Measurements from ENCODE around the gene POLR3K. TPM values are rescaled to one million over a fixed set of nuclear protein-coding genes. Genes with fewer than 3 reads are reported as not detected.

POLR3K gene
- 12.0 TPM for total RNA-seq
- long read RNA-seq, transcript POLR3K-201 (3 exons, 1,392 nt): major isoform, 19 of 19 reads
- long read RNA-seq, partial matches to known transcripts: 0 of 19 reads
- long read RNA-seq, other reads (novel, unspliced or antisense): 0 of 19 reads

GRCh38 chr16:53346-54236, at the start of gene POLR3K, which contains the start of gene SNRNP25:
POLR3K (minus strand) TSS chr16:53608; CDS start chr16:53586, 22 bp downstream.
SNRNP25 (plus strand) TSS chr16:53828; CDS start chr16:54017, 189 bp downstream.
- H3K4me1 ChIP-seq: peaks cover 10% of the 10 kb centered on the region
- no peaks in the 10 kb centered on the region for H3K9me3 ChIP-seq
- peak within 1 kb of the TSS; percentile 90 for H3K4me3 ChIP-seq
- ATAC-seq (peak; percentile 97), DNase-seq (peak; percentile 99)
- H3K27ac ChIP-seq: peak within 1 kb of the TSS; percentile 76
- H3K27me3 ChIP-seq: no peaks in the 10 kb centered on the region
- TF ChIP-seq CTCF (IDR thresholded peaks at IDR 0.05): no peak
- intact Hi-C loops (cut with DNase I): no loop called here
- peaks cover 23% of the 10 kb centered on the region for H3K36me3 ChIP-seq

GRCh38 chr16:102060-102855, 48.9 kb upstream of the POLR3K start:
- intact Hi-C loops (cut with DNase I): no loop called here
- Histone ChIP-seq H3K4me3 (no peak overlapping the region), H3K9me3 (no peaks in the 10 kb centered on the region), H3K36me3 (peaks cover 13% of the 10 kb centered on the region), H3K4me1 (peaks cover 12% of the 10 kb centered on the region), H3K27me3 (no peaks in the 10 kb centered on the region), H3K27ac (peak overlapping the region; percentile 76)
- DNase-seq (no peak), ATAC-seq (peak; percentile 55)
- no peak for TF ChIP-seq CTCF (IDR thresholded peaks at IDR 0.05)

GRCh38 chr16:101586-101985, 48.2 kb upstream of the POLR3K start:
- Histone ChIP-seq H3K27ac (peak overlapping the region; percentile 76), H3K36me3 (peaks cover 13% of the 10 kb centered on the region)

GRCh38 chr16:100989-101388, 47.6 kb upstream of the POLR3K start:
- Histone ChIP-seq H3K27ac (peak overlapping the region; percentile 76), H3K27me3 (no peaks in the 10 kb centered on the region), H3K9me3 (no peaks in the 10 kb centered on the region), H3K36me3 (peaks cover 13% of the 10 kb centered on the region), H3K4me3 (no peak overlapping the region), H3K4me1 (peaks cover 20% of the 10 kb centered on the region)
- intact Hi-C loops (cut with DNase I): no loop called here
- DNase-seq (no peak), ATAC-seq (no peak)
- TF ChIP-seq CTCF (IDR thresholded peaks at IDR 0.05): no peak

More at GRCh38 chr16:101586-101985, 48.2 kb upstream of the POLR3K start:
- no peak for TF ChIP-seq CTCF (IDR thresholded peaks at IDR 0.05)
- no peaks in the 10 kb centered on the region for H3K27me3 ChIP-seq
- no peaks in the 10 kb centered on the region for H3K9me3 ChIP-seq
- ATAC-seq (no peak), DNase-seq (no peak)
- intact Hi-C loops (cut with DNase I): no loop called here
- no peak overlapping the region for H3K4me3 ChIP-seq
- H3K4me1 ChIP-seq: peaks cover 19% of the 10 kb centered on the region

GRCh38 chr16:97822-98221, 44.4 kb upstream of the POLR3K start:
- intact Hi-C loops (cut with DNase I): no loop called here

More at GRCh38 chr16:97822-98221, 44.4 kb upstream of the POLR3K start:
- Histone ChIP-seq H3K4me3 (no peak overlapping the region), H3K27me3 (no peaks in the 10 kb centered on the region), H3K27ac (no peak overlapping the region), H3K9me3 (no peaks in the 10 kb centered on the region), H3K36me3 (peaks cover 7% of the 10 kb centered on the region), H3K4me1 (peaks cover 20% of the 10 kb centered on the region)
- DNase-seq: no peak
- TF ChIP-seq CTCF (IDR thresholded peaks at IDR 0.05): no peak
- no peak for ATAC-seq

Data from upper lobe of right lung (tissue), 1 donor.